HepG2 (cell line): ENCODE results near the gene TSPAN18. TPM values are rescaled to one million over a fixed set of nuclear protein-coding genes. Genes with fewer than 3 reads are reported as not detected.

Source experiments
- ATAC-seq: fragments of 200-7000 bp; cut with Tn5 transposase; 3 replicates; pipeline ENCODE4 v1.9.1; 2020; ENCODE audit warnings: mild to moderate bottlenecking, moderate library complexity
- BruUV-seq: library from RNA; stranded (reverse); fragments of 400-500 nt; replicated peaks from 2 replicates; lab custom pipeline; 2021; lab: Mats Ljungman, UMichigan
- CTCF ChIA-PET: fragments of 300-600 bp; formaldehyde crosslinking; extraction: SDS; loops from one replicate; lab custom pipeline; 2021; ENCODE audit warnings: low total read pairs, inconsistent platforms, low intra/inter-chr PET ratio; lab: Yijun Ruan, JAX
- POLR2A ChIA-PET: fragments of 350-600 bp; sonication (Branson Sonifier 250); formaldehyde crosslinking; loops from one replicate; lab custom pipeline; 2020; ENCODE audit warnings: antibody characterized with exemption, inconsistent platforms; lab: Yijun Ruan, JAX
- DNase-seq: peaks from one replicate; pipeline ENCODE4 v3.0.0-alpha.2; 2015; ENCODE audit warnings: low spot score
- FAIRE-seq: peaks from 3 replicates; lab custom pipeline; 2011; peaks lifted over from hg19 to GRCh38; lab: Jason Lieb, UNC
- H2AFZ ChIP-seq: one replicate; pipeline ENCODE4 v1.6.1; 2011; ENCODE audit warnings: low read length, inconsistent platforms
- H3K27ac ChIP-seq: fragments of 300-600 bp; 3 replicates; pipeline ENCODE4 v1.8.0; 2011; ENCODE audit warnings: mixed run types, mild to moderate bottlenecking, mixed read lengths, low read length, inconsistent platforms; ENCODE audit not compliant: insufficient read depth; ENCODE audit errors: extremely low read length
- H3K27me3 ChIP-seq, 2 experiments: fragments of 200-600 bp in 1 of 2; 2 replicates in 1 of 2; 3 replicates in 1 of 2; pipeline versions ENCODE4 v1.6.0 to v1.8.0; 2011; ENCODE audit warnings: low read length in 2 of 2, mild to moderate bottlenecking in 2 of 2, moderate library complexity in 2 of 2, inconsistent platforms in 1 of 2; ENCODE audit not compliant: insufficient read depth in 2 of 2, control insufficient read depth in 1 of 2
- H3K36me3 ChIP-seq, 2 experiments: fragments of 200-600 bp in 1 of 2; replicated peaks in 1 of 2; 2 replicates in 1 of 2; 3 replicates in 1 of 2; pipeline versions ENCODE4 v1.5.1 to v1.8.0; 2011; ENCODE audit warnings: low read length in 2 of 2, inconsistent platforms in 1 of 2; ENCODE audit not compliant: insufficient read depth in 2 of 2, control insufficient read depth in 1 of 2
- H3K4me1 ChIP-seq: 2 replicates; pipeline ENCODE4 v1.5.1; 2012; ENCODE audit warnings: low read length, inconsistent platforms; ENCODE audit not compliant: insufficient read depth
- H3K4me2 ChIP-seq: 2 replicates; pipeline ENCODE4 v1.6.0; 2011; ENCODE audit warnings: low read depth, low read length, inconsistent platforms
- H3K4me3 ChIP-seq, 3 experiments: fragments of 200-600 bp in 1 of 3; sonication (generic), shearing (Covaris generic) in 1 of 3; replicated peaks in 1 of 3; 2 replicates each; pipeline ENCODE4 v1.5.1; 2011 to 2016; ENCODE audit warnings: low read length in 3 of 3, inconsistent platforms in 2 of 3, low read depth in 2 of 3, mild to moderate bottlenecking in 2 of 3, control low read depth in 1 of 3, mixed read lengths in 1 of 3; ENCODE audit not compliant: insufficient read depth in 1 of 3
- H3K79me2 ChIP-seq: one replicate; pipeline ENCODE4 v1.6.1; 2011; ENCODE audit warnings: low read length, inconsistent platforms; ENCODE audit not compliant: insufficient read depth
- H3K9ac ChIP-seq: 2 replicates; pipeline ENCODE4 v1.6.0; 2011; ENCODE audit warnings: mild to moderate bottlenecking, low read depth, low read length, inconsistent platforms; ENCODE audit not compliant: insufficient read depth
- H3K9me3 ChIP-seq: 2 replicates; pipeline ENCODE4 v1.5.1; 2012; ENCODE audit warnings: mild to moderate bottlenecking, low read length
- H4K20me1 ChIP-seq: 2 replicates; pipeline ENCODE4 v1.6.0; 2011; ENCODE audit warnings: inconsistent platforms, mild to moderate bottlenecking, low read length, moderate library complexity; ENCODE audit not compliant: insufficient read depth
- ASH2L ChIP-seq: fragments of 300-600, 200-600 bp; sonication (generic); IDR thresholded peaks from 2 replicates; pipeline ENCODE4 v1.7.0; 2017; ENCODE audit warnings: low read depth, mild to moderate bottlenecking, moderate library complexity, mixed read lengths, low read length; ENCODE audit not compliant: insufficient read length
- ATM ChIP-seq: fragments of 450-650 bp; IDR thresholded peaks from 2 replicates; pipeline ENCODE4 v1.7.1; 2017; ENCODE audit warnings: mild to moderate bottlenecking, borderline replicate concordance
- HNRNPLL ChIP-seq: fragments of 200-400 bp; formaldehyde crosslinking; IDR thresholded peaks from 2 replicates; pipeline ENCODE4 v1.6.1; 2017; ENCODE audit warnings: mild to moderate bottlenecking, low read depth, low read length; ENCODE audit not compliant: poor library complexity, severe bottlenecking
- MYNN ChIP-seq: sonication (generic); formaldehyde crosslinking; IDR thresholded peaks from 2 replicates; pipeline ENCODE4 v1.4.0; 2020; ENCODE audit warnings: mild to moderate bottlenecking, low read depth, missing genetic modification reagents
- PHB2 ChIP-seq: fragments of 450-650 bp; IDR thresholded peaks from 2 replicates; pipeline ENCODE4 v1.6.1; 2018; ENCODE audit not compliant: partially characterized antibody
- RBAK ChIP-seq: sonication (generic); formaldehyde crosslinking; IDR thresholded peaks from 2 replicates; pipeline ENCODE4 v1.5.1; 2020; ENCODE audit warnings: mild to moderate bottlenecking, missing genetic modification reagents
- SMYD3 ChIP-seq: sonication (generic); formaldehyde crosslinking; IDR thresholded peaks from 2 replicates; pipeline ENCODE4 v1.8.1; 2023; ENCODE audit warnings: mild to moderate bottlenecking, missing genetic modification reagents
- ZBTB8A ChIP-seq: sonication (generic); formaldehyde crosslinking; IDR thresholded peaks from 2 replicates; pipeline ENCODE4 v1.4.0; 2020; ENCODE audit warnings: mild to moderate bottlenecking, low read depth, missing genetic modification reagents, borderline replicate concordance
- ZNF33A ChIP-seq: sonication (generic); formaldehyde crosslinking; IDR thresholded peaks from 2 replicates; pipeline ENCODE4 v1.5.1; 2020; ENCODE audit warnings: missing genetic modification reagents, mild to moderate bottlenecking, moderate library complexity, borderline replicate concordance
- ZNF615 ChIP-seq: sonication (generic); formaldehyde crosslinking; IDR thresholded peaks from 2 replicates; pipeline ENCODE4 v1.5.0; 2020; ENCODE audit warnings: mild to moderate bottlenecking, missing genetic modification reagents, borderline replicate concordance
- ZSCAN20 ChIP-seq: sonication (generic); formaldehyde crosslinking; IDR thresholded peaks from 2 replicates; pipeline ENCODE4 v1.4.0; 2020; ENCODE audit warnings: missing genetic modification reagents, mild to moderate bottlenecking, borderline replicate concordance
- whole genome bisulfite sequencing: methylation state at CpG from one replicate; pipeline ENCODE4 v1.1.6; 2017; ENCODE audit warnings: low lambda C conversion rate; 5-methylcytosine and 5-hydroxymethylcytosine counted together
- in situ Hi-C: cut with HindIII; loops from 2 replicates; pipeline ENCODE4 v1.10.0; 2017; ENCODE audit warnings: low pct_unique_long_range_greater_than_20kb; ENCODE audit not compliant: extremely low pct_ligation_motif_present
- intact Hi-C: fragments of 100-400 bp; cut with micrococcal nuclease; formaldehyde crosslinking; loops from one replicate; pipeline ENCODE4 v1.10.0; 2022; ENCODE audit not compliant: unreplicated experiment
- polyA plus RNA-seq, 8 experiments: library from polyadenylated mRNA; depleted of rRNA in 3 of 8; stranded (reverse) in 7 of 8; unstranded in 1 of 8; fragments of >200 nt; fragmentation: Illumina TruSeq in 4 of 8; extraction: Trizol in 4 of 8; gene quantifications; 2 replicates each; pipeline versions ENCODE4 v1.2.1 to v1.2.3, GENCODE V29; 2011 to 2016; ENCODE audit warnings: low read depth in 4 of 8, missing spikeins in 1 of 8, mixed read lengths in 1 of 8; ENCODE audit not compliant: insufficient read depth in 1 of 8
- total RNA-seq, 5 experiments: library from RNA; depleted of rRNA; stranded (reverse); fragments of >200 nt; fragmentation: Illumina TruSeq; extraction: Trizol; gene quantifications; 2 replicates each; pipeline ENCODE4 v1.2.3, GENCODE V29; 2016; ENCODE audit warnings: low read depth in 1 of 5
- TF ChIP-seq, protein P1 (sequence below), 2 experiments: sonication (generic) in 1 of 2; formaldehyde crosslinking in 1 of 2; IDR thresholded peaks; 2 replicates each; pipeline versions ENCODE4 v1.4.0 to v1.6.1; 2018 to 2020; ENCODE audit warnings: missing genetic modification reagents in 2 of 2, borderline replicate concordance in 1 of 2, low read depth in 1 of 2, mild to moderate bottlenecking in 1 of 2, missing biosample characterization in 1 of 2
- TF ChIP-seq, protein P2 (sequence below): IDR thresholded peaks from 2 replicates; pipeline ENCODE4 v1.6.1; 2016; ENCODE audit warnings: low read depth, borderline replicate concordance
- TF ChIP-seq, protein P3 (sequence below): IDR thresholded peaks from 2 replicates; pipeline ENCODE4 v1.6.1; 2016; ENCODE audit warnings: control low read depth

Gene TSPAN18
- total and polyA plus RNA-seq, 2 of the 13 experiments (the other 11 are each of a cell fraction or from before 2014, with no cell fraction given) = not detected

DNA sequence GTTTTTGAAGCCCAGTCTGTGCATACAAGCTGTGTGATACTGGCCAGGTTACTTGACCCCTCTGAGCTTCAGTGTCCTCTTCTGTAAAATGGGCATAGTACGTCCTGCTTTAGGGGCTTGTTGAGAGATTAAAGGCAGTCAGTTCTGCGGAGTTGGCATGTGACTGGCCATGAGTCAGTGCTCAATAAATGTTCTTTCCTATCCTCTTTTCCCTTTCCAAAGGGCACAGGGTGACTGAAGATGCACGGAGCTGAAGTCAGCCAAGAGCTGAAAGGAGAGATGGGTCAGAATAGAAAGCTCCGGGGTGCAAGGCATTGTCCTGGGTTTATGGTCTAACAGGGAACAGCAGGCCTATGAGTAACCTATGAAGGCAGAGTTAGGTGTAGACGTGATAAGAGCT lies 175.0 kb downstream of the TSPAN18 start:
- intact Hi-C loops = no loop called here
- Histone ChIP-seq H3K4me2 (no peak overlapping the region), H3K4me1 (no peaks in the 10 kb centered on the region), H3K27me3 (no peaks in the 10 kb centered on the region; a peak in 2 of 5 replicates), H3K36me3 (no peaks in the 10 kb centered on the region), H2AFZ (no peak overlapping the region), H3K9me3 (no peaks in the 10 kb centered on the region), H3K4me3 (no peak overlapping the region), H4K20me1 (no peaks in the 10 kb centered on the region), H3K79me2 (no peaks in the 10 kb centered on the region), H3K9ac (no peak overlapping the region), H3K27ac (no peak overlapping the region)
- no peak for DNase-seq
- TF ChIP-seq ZBTB8A (CRISPR knock-in tag) (no peak), ATM (no peak), HNRNPLL (no peak), RBAK (CRISPR knock-in tag) (no peak), SMYD3 (CRISPR knock-in tag) (no peak), ASH2L (no peak), PHB2 (no peak), ZNF33A (no peak), MYNN (no peak), ZNF615 (no peak), ZSCAN20 (no peak)
- TF ChIP-seq, protein P1, sequence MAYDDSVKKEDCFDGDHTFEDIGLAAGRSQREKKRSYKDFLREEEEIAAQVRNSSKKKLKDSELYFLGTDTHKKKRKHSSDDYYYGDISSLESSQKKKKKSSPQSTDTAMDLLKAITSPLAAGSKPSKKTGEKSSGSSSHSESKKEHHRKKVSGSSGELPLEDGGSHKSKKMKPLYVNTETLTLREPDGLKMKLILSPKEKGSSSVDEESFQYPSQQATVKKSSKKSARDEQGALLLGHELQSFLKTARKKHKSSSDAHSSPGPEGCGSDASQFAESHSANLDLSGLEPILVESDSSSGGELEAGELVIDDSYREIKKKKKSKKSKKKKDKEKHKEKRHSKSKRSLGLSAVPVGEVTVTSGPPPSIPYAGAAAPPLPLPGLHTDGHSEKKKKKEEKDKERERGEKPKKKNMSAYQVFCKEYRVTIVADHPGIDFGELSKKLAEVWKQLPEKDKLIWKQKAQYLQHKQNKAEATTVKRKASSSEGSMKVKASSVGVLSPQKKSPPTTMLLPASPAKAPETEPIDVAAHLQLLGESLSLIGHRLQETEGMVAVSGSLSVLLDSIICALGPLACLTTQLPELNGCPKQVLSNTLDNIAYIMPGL (CRISPR knock-in tag; IDR thresholded peaks at IDR 0.05; ENCODE audit: borderline replicate concordance in 1 of 2, low read depth in 1 of 2) = no peak
- TF ChIP-seq, protein P2, sequence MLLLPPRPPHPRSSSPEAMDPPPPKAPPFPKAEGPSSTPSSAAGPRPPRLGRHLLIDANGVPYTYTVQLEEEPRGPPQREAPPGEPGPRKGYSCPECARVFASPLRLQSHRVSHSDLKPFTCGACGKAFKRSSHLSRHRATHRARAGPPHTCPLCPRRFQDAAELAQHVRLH (CRISPR knock-in tag) = no peak
- TF ChIP-seq, protein P3, sequence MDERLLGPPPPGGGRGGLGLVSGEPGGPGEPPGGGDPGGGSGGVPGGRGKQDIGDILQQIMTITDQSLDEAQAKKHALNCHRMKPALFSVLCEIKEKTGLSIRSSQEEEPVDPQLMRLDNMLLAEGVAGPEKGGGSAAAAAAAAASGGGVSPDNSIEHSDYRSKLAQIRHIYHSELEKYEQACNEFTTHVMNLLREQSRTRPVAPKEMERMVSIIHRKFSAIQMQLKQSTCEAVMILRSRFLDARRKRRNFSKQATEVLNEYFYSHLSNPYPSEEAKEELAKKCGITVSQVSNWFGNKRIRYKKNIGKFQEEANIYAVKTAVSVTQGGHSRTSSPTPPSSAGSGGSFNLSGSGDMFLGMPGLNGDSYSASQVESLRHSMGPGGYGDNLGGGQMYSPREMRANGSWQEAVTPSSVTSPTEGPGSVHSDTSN (CRISPR knock-in tag) = no peak
- 0% methylated on average over 5 of the region's 5 CpGs for WGBS
- no peak for FAIRE-seq
- ChIA-PET POLR2A (no interaction called here), CTCF (no interaction called here)
- BruUV-seq = no TSS peak
- ATAC-seq = no peak
- in situ Hi-C loops = no loop called here
